IMR-90 (cell line): Measurements from ENCODE around the gene TAS2R40.

Experiments
- BHLHE40 ChIP-seq: fragments of 150-350 bp; IDR thresholded peaks from 2 replicates; pipeline ENCODE4 v1.6.1; 2016; ENCODE audit warnings: mild to moderate bottlenecking, low read depth, low read length
- CEBPB ChIP-seq: IDR thresholded peaks from 2 replicates; pipeline ENCODE4 v1.6.1; 2012; ENCODE audit warnings: low read depth, low read length, improper control_type of control experiment
- MAFK ChIP-seq: IDR thresholded peaks from 2 replicates; pipeline ENCODE4 v1.6.1; 2012; ENCODE audit warnings: low read depth, low read length, improper control_type of control experiment
- MXI1 ChIP-seq: IDR thresholded peaks from 2 replicates; pipeline ENCODE4 v1.6.1; 2012; ENCODE audit warnings: low read depth, mild to moderate bottlenecking, low read length, moderate library complexity, borderline replicate concordance
- POLR2A ChIP-seq: IDR thresholded peaks from 2 replicates; pipeline ENCODE4 v1.6.1; 2012; ENCODE audit warnings: mild to moderate bottlenecking, low read depth, low read length
- RFX5 ChIP-seq: IDR thresholded peaks from 2 replicates; pipeline ENCODE4 v1.8.0; 2012; ENCODE audit warnings: low read depth, mild to moderate bottlenecking, low read length, moderate library complexity
- SMC3 ChIP-seq: fragments of 150-350 bp; IDR thresholded peaks from 2 replicates; pipeline ENCODE4 v1.6.1; 2016; ENCODE audit warnings: low read depth, mild to moderate bottlenecking, antibody characterized with exemption, low read length, moderate library complexity
- TF ChIP-seq, protein P1 (sequence below): conservative IDR thresholded peaks from 2 replicates; pipeline ENCODE4 v1.5.1; 2012; ENCODE audit warnings: mild to moderate bottlenecking, low read depth, low read length, improper control_type of control experiment

DNA sequence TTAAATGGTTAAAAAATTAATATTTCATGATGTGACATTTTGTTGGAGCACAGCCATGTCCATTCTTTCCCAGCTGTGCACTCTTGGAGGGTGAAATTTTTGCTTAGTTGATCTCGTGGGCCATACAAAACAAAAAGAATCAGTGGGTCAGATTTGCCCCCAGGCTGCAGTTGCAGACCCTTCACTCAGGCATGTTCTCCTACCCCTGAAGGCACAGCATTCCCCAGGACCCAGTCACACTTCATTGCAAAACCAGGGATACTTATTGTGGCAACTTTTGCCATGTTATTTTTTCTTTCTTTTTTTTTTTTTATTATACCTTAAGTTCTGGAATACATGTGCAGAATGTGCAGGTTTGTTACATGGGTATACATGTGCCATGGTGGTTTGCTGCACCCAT is 6.0 kb downstream of the TAS2R40 start:
- TF ChIP-seq, protein P1, sequence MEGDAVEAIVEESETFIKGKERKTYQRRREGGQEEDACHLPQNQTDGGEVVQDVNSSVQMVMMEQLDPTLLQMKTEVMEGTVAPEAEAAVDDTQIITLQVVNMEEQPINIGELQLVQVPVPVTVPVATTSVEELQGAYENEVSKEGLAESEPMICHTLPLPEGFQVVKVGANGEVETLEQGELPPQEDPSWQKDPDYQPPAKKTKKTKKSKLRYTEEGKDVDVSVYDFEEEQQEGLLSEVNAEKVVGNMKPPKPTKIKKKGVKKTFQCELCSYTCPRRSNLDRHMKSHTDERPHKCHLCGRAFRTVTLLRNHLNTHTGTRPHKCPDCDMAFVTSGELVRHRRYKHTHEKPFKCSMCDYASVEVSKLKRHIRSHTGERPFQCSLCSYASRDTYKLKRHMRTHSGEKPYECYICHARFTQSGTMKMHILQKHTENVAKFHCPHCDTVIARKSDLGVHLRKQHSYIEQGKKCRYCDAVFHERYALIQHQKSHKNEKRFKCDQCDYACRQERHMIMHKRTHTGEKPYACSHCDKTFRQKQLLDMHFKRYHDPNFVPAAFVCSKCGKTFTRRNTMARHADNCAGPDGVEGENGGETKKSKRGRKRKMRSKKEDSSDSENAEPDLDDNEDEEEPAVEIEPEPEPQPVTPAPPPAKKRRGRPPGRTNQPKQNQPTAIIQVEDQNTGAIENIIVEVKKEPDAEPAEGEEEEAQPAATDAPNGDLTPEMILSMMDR = no peak
- no peak for TF ChIP-seq BHLHE40
- TF ChIP-seq RFX5 = no peak
- no peak for TF ChIP-seq POLR2A
- no peak for TF ChIP-seq MAFK
- no peak for TF ChIP-seq CEBPB
- TF ChIP-seq SMC3 = no peak
- TF ChIP-seq MXI1 = no peak
